ENCODE data around the gene SYCP2L. TPM values are rescaled to one million over a fixed set of nuclear protein-coding genes. Genes with fewer than 3 reads are reported as not detected.

Gene SYCP2L
- total and polyA plus RNA-seq, 2 of the 8 experiments (the other 6 are each of a cell fraction or from before 2014, with no cell fraction given), result 1.7 to 4.2 TPM

- Histone ChIP-seq H3K79me2 (ENCODE audit: control insufficient read depth in 1 of 2, insufficient read depth in 2 of 2, low read length in 2 of 2) (no peaks in the 10 kb centered on the region), H3K56ac (replicated peaks; ENCODE audit: insufficient read length, low read depth, low read length) (no peak overlapping the region), H4K5ac (ENCODE audit: insufficient read length, low read depth, low read length) (no peak overlapping the region), H3K4ac (replicated peaks; ENCODE audit: insufficient read length, low read depth, low read length) (no peak overlapping the region), H2BK120ac (replicated peaks; ENCODE audit: low read depth, low read length) (no peak overlapping the region), H3K27me3 (replicated peaks in 1 of 4; ENCODE audit: control insufficient read depth in 3 of 4, extremely low read depth in 1 of 4, insufficient read depth in 3 of 4, low read length in 3 of 4) (no peaks in the 10 kb centered on the region; a peak in 1 of 7 replicates), H3K27ac (ENCODE audit: low read depth, low read length) (no peak overlapping the region), H4K91ac (replicated peaks; ENCODE audit: insufficient read length, low read length) (no peak overlapping the region), H2BK20ac (ENCODE audit: low read length) (no peak overlapping the region), H2AK5ac (ENCODE audit: low read depth, low read length) (no peak overlapping the region), H2BK15ac (ENCODE audit: low read length) (no peak overlapping the region), H2BK5ac (ENCODE audit: low read depth, low read length) (no peak overlapping the region), H3K23me2 (ENCODE audit: low read depth, low read length) (no peaks in the 10 kb centered on the region), H4K20me1 (replicated peaks in 1 of 2; ENCODE audit: control insufficient read depth in 1 of 2, insufficient read depth in 2 of 2, low read length in 2 of 2) (no peaks in the 10 kb centered on the region), H3K4me2 (ENCODE audit: insufficient read depth in 1 of 2, low read depth in 2 of 2, low read length in 2 of 2) (no peak overlapping the region), H3K14ac (ENCODE audit: insufficient read length) (peak overlapping the region; percentile 12), H3K4me3 (ENCODE audit: extremely low read depth in 1 of 4, insufficient read depth in 2 of 4, low read depth in 3 of 4, low read length in 4 of 4) (no peak overlapping the region), H3K9me3 (ENCODE audit: insufficient read depth in 2 of 2, low read depth in 1 of 2, low read length in 1 of 2) (no peaks in the 10 kb centered on the region), H4K8ac (ENCODE audit: extremely low read depth, insufficient read depth, low read length) (no peak overlapping the region), H3K9ac (replicated peaks in 1 of 4; ENCODE audit: extremely low read depth in 1 of 4, low read depth in 3 of 4, low read length in 3 of 4) (no peak overlapping the region), H2AFZ (ENCODE audit: low read length) (no peak overlapping the region), H3K36me3 (ENCODE audit: control insufficient read depth in 2 of 4, insufficient read depth in 4 of 4, low read length in 3 of 4) (no peaks in the 10 kb centered on the region), H3K4me1 (replicated peaks in 1 of 4; ENCODE audit: control insufficient read depth in 3 of 4, insufficient read depth in 4 of 4, low read length in 3 of 4) (peaks cover 0 to 9% (median 0%) of the 10 kb centered on the region in 4 experiments; a peak in 4 of 7 replicates), H3K23ac (ENCODE audit: insufficient read length) (no peak overlapping the region), H3K18ac (ENCODE audit: extremely low read depth, low read length) (no peak overlapping the region), H2BK12ac (ENCODE audit: low read depth, low read length) (no peak overlapping the region), H3K79me1 (ENCODE audit: low read depth, low read length) (no peaks in the 10 kb centered on the region)
- CTCF ChIA-PET (ENCODE audit: partially characterized antibody), result interaction anchor here (1.6 to 1.7 kb wide), 2 partner anchors 9 to 31 kb away, joined by 4 to 25 read pairs; no protein-coding TSS in a partner anchor
- FAIRE-seq (no peak), DNase-seq (ENCODE audit: low read depth in 1 of 2, low spot score in 2 of 2) (no peak)
- 83% methylated on average over 5 of the region's 5 CpGs; no CpG with 5 or more reads in 1 of the 2 experiments for WGBS, 2 experiments (ENCODE audit: extremely low coverage in 1 of 2, insufficient coverage in 1 of 2, insufficient read length in 1 of 2, insufficient replicate concordance in 2 of 2, low coverage in 1 of 2, low lambda C conversion rate in 2 of 2, missing lambda C conversion rate in 1 of 2)
- POLR2A ChIA-PET (ENCODE audit: partially characterized antibody), result no interaction called here
- TF ChIP-seq SIN3A (conservative IDR thresholded peaks at IDR 0.05 in 1 of 2, IDR thresholded peaks at IDR 0.05 in 1 of 2; ENCODE audit: low read depth in 1 of 2, low read length in 2 of 2) (no peak), PHF8 (conservative IDR thresholded peaks at IDR 0.05; ENCODE audit: low read depth, low read length) (no peak)
These were observed 126.3 kb downstream of the SYCP2L start for GRCh38 chr6:11012976-11013720.
